Heart left ventricle (tissue), 16 donors: ENCODE measurements around the gene DPY19L3. TPM values are rescaled to one million over a fixed set of nuclear protein-coding genes. Genes with fewer than 3 reads are reported as not detected.

ENCODE experiments used
- ATAC-seq, 4 donors: fragments of 200-7000 bp; cut with Tn5 transposase; one replicate each; pipeline ENCODE4 v1.9.1; 2020 to 2022; ENCODE audit warnings: moderate library complexity in 4 of 4, mild to moderate bottlenecking in 3 of 4, moderate number of reproducible peaks in 1 of 4
- DNase-seq, 5 donors: peaks; one replicate each; pipeline ENCODE4 v3.0.0-alpha.2; 2020
- H3K27ac ChIP-seq, 12 donors: fragments of 200-600 bp; sonication (generic) in 4 of 12; one replicate each; pipeline versions ENCODE4 v1.5.0 to v1.8.0; 2016 to 2022; ENCODE audit warnings: mild to moderate bottlenecking in 2 of 12
- H3K27me3 ChIP-seq, 9 donors: fragments of 200-600 bp; sonication (generic) in 2 of 9; one replicate each; pipeline versions ENCODE4 v1.5.1 to v1.8.0; 2016 to 2022; ENCODE audit warnings: mild to moderate bottlenecking in 3 of 9
- H3K36me3 ChIP-seq, 9 donors: fragments of 200-600 bp; sonication (generic) in 2 of 9; one replicate each; pipeline versions ENCODE4 v1.5.0 to v1.8.0; 2018 to 2022; ENCODE audit warnings: mild to moderate bottlenecking in 2 of 9
- H3K4me1 ChIP-seq, 12 donors: fragments of 200-600 bp; sonication (generic) in 4 of 12; one replicate each; pipeline versions ENCODE4 v1.5.0 to v1.8.0; 2016 to 2022; ENCODE audit warnings: mild to moderate bottlenecking in 3 of 12
- H3K4me3 ChIP-seq, 12 donors: fragments of 200-600 bp; sonication (generic) in 4 of 12; one replicate each; pipeline versions ENCODE4 v1.5.0 to v1.8.0; 2017 to 2022; ENCODE audit warnings: mild to moderate bottlenecking in 9 of 12, moderate library complexity in 4 of 12
- H3K9me3 ChIP-seq, 12 donors: fragments of 200-600 bp; sonication (generic) in 4 of 12; one replicate each; pipeline versions ENCODE4 v1.5.0 to v1.8.0; 2016 to 2022; ENCODE audit warnings: mild to moderate bottlenecking in 1 of 12
- CTCF ChIP-seq, 12 donors: fragments of 200-600 bp; sonication (generic) in 4 of 12; IDR thresholded peaks; one replicate each; pipeline versions ENCODE4 v1.5.0 to v1.8.0; 2018 to 2022; ENCODE audit warnings: antibody characterized with exemption in 12 of 12, mild to moderate bottlenecking in 5 of 12
- POLR2A ChIP-seq, 2 donors: fragments of 450-650 bp; IDR thresholded peaks; one replicate each; pipeline ENCODE4 v1.6.1; 2017; ENCODE audit warnings: antibody characterized with exemption in 2 of 2, mild to moderate bottlenecking in 2 of 2, moderate library complexity in 2 of 2
- WGBS, 4 donors: extraction: QIAGEN DNeasy Blood & Tissue Kit in 2 of 4; methylation state at CpG; one replicate each; pipeline versions ENCODE4 v1.1.5 to v1.1.7; 2013 to 2018; 5-methylcytosine and 5-hydroxymethylcytosine counted together
- intact Hi-C, 10 donors: fragments of 100-400 bp; cut with DNase I; formaldehyde crosslinking; loops; one replicate each; pipeline versions ENCODE4 v1.11.1 to v1.14.2; 2022
- polyA plus RNA-seq, 2 donors: library from polyadenylated mRNA; stranded (reverse); fragments of 200-250 nt; gene quantifications; one replicate each; pipeline ENCODE4 v1.2.3, GENCODE V29; 2013
- total RNA-seq, 9 donors: library from RNA; depleted of rRNA in 2 of 9; stranded (reverse); fragments of >200 nt in 2 of 9; fragmentation: NEBNext Ultra II Directional in 3 of 9; extraction: Animal tissue kit (Norgen Biotek cat#: 25700) in 3 of 9; gene quantifications; one replicate each; pipeline versions ENCODE4 v1.1.0 to v1.2.4, GENCODE V29; 2016 to 2023
- donor health status: ischemic (EF 13 %, LVEDD 7.1; RV severe dilation, severe dysfunction).
- donor health status: healthy with polysubstance abuse.
- donor health status: DM: no; HTN: yes; CAD: no.
- donor health status: DM: no; HTN: no; CAD: no.
- donor health status: ischemic (EF 25% LVEDD 6.9; RV normal size, moderate dysfunction).
- donor health status: ischemic (EF 25% LVEDD 5.7; RV mildly dilated, moderate dysfunction).
- donor health status: healthy.
- donor health status: DM: yes; HTN: yes; CAD: no.
- donor health status: ischemic (EF 35%, LVEDD 5.7; RV mildly dilated, moderate dysfunction).
- donor health status: nonischemic (EF 11% LVEDD 7.7; RV severe dilation, severe dysfunction).
- donor health status: DM: yes; HTN: yes; CAD: no.
- donor health status: PGD.
- donor health status: ischemic (EF 29% LVEDD 5.4; RV normal size, mild dysfunction).
- donor health status: nonischemic (EF 23%, LVEDD 6.1; RV moderate dilation, normal function).

DPY19L3 gene
- total and polyA plus RNA-seq, 11 donors = 1.5 to 15.2 (median 5.3) TPM

GRCh38 chr19:32456406-32456805 is 50.8 kb downstream of the DPY19L3 start:
- DNase-seq = no peak
- intact Hi-C loops = no loop called here
- no peak for ATAC-seq
- 95 to 97% (median 96%) methylated on average over 4 of the region's 4 CpGs for WGBS, 4 donors
- no peak for TF ChIP-seq POLR2A (IDR thresholded peaks at IDR 0.05)
- no peak for TF ChIP-seq CTCF (IDR thresholded peaks at IDR 0.05)
- Histone ChIP-seq H3K27ac (no peak overlapping the region), H3K4me1 (peaks cover 0 to 17% (median under 1%) of the 10 kb centered on the region in 12 donors), H3K4me3 (no peak overlapping the region), H3K36me3 (peaks cover 0 to 63% (median 23%) of the 10 kb centered on the region in 9 donors), H3K9me3 (no peaks in the 10 kb centered on the region), H3K27me3 (no peaks in the 10 kb centered on the region)

- no peak overlapping the region for H3K4me3 ChIP-seq
- 82 to 87% (median 87%) methylated on average over 5 of the region's 5 CpGs for WGBS, 4 donors
- no peak for DNase-seq
- H3K4me1 ChIP-seq = peaks cover 0 to 17% (median under 1%) of the 10 kb centered on the region in 12 donors
- no peak for ATAC-seq
- H3K36me3 ChIP-seq = peaks cover 0 to 64% (median 23%) of the 10 kb centered on the region in 9 donors
- no peak for TF ChIP-seq CTCF (IDR thresholded peaks at IDR 0.05)
- TF ChIP-seq POLR2A (IDR thresholded peaks at IDR 0.05) = no peak
- intact Hi-C loops = no loop called here
- H3K27ac ChIP-seq = no peak overlapping the region
- no peaks in the 10 kb centered on the region for H3K9me3 ChIP-seq
- no peaks in the 10 kb centered on the region for H3K27me3 ChIP-seq
Observed at GRCh38 chr19:32457571-32458158, 52.1 kb downstream of the DPY19L3 start.

- 24 to 48% (median 40%) methylated on average over 4 of the region's 4 CpGs for WGBS, 4 donors
- Histone ChIP-seq H3K4me1 (peaks cover 0 to 17% (median under 1%) of the 10 kb centered on the region in 12 donors), H3K27me3 (no peaks in the 10 kb centered on the region), H3K9me3 (no peaks in the 10 kb centered on the region), H3K36me3 (peaks cover 0 to 57% (median 14%) of the 10 kb centered on the region in 9 donors), H3K4me3 (no peak overlapping the region), H3K27ac (no peak overlapping the region)
- intact Hi-C loops = no loop called here
- DNase-seq = no peak
- TF ChIP-seq POLR2A (IDR thresholded peaks at IDR 0.05) (no peak), CTCF (IDR thresholded peaks at IDR 0.05) (no peak)
- ATAC-seq = peak in 2 of 4 donors; percentile 38 to 50
Observed at GRCh38 chr19:32458500-32459123, 53.0 kb downstream of the DPY19L3 start.

- Histone ChIP-seq H3K36me3 (peaks cover 0 to 61% (median 7%) of the 10 kb centered on the region in 9 donors), H3K9me3 (no peaks in the 10 kb centered on the region), H3K27ac (no peak overlapping the region), H3K4me3 (no peak overlapping the region), H3K4me1 (peaks cover 0 to 17% (median under 1%) of the 10 kb centered on the region in 12 donors), H3K27me3 (no peaks in the 10 kb centered on the region)
- intact Hi-C loops = no loop called here
- TF ChIP-seq CTCF (IDR thresholded peaks at IDR 0.05) = no peak
- TF ChIP-seq POLR2A (IDR thresholded peaks at IDR 0.05) = no peak
- DNase-seq (no peak), ATAC-seq (no peak)
- WGBS, 4 donors = 60 to 77% (median 65%) methylated on average over 3 of the region's 3 CpGs
Observed at GRCh38 chr19:32459204-32459865, 53.8 kb downstream of the DPY19L3 start.
